ENCODE data around the gene RMDN2. TPM values are rescaled to one million over a fixed set of nuclear protein-coding genes. Genes with fewer than 3 reads are reported as not detected.
A peak's percentile ranks its signal among the peaks of the same experiment; 100 is the strongest.
"Not testable (repeated sequence)": the region's sequence is repeated elsewhere in the genome, so short reads cannot be mapped to it uniquely, and the experiment has no call there.

Gene RMDN2
- total and polyA plus RNA-seq, 5 experiments from 2014 or later = 5.6 to 7.1 (median 6.4) TPM

DNA sequence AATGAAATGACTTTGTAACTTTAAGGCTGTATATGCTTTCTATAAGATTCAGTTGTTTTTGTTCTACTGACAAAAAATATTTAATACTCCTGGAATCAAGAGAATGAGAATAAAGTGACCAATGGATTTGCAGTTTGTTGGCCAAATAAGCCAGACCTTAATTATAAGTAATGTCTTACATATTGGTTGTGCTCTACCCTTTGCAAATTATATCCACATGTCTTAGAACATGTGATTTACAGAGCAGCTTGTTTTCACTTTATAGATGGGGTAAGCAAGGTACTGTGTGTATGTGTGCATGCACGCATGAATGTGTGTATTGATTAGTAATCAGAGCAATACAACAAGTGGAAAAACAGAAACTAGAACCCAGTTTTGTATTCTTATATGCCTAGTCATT is 59.1 kb downstream of the RMDN2 start:
- POLR2A ChIA-PET = no interaction called here
- ATAC-seq (no peak), DNase-seq (no peak)
- Mint-ChIP-seq H3K27me3 (peaks cover 0 to 2% (median 0%) of the 10 kb centered on the region in 5 donors), H3K4me3 (no peak overlapping the region), H3K27ac (no peak overlapping the region), H3K4me1 (peaks cover 3 to 8% (median 4%) of the 10 kb centered on the region in 4 donors), H3K9me3 (no peaks in the 10 kb centered on the region), H3K36me3 (peaks cover 0 to 10% (median 0%) of the 10 kb centered on the region in 3 donors)

GRCh38 chr2:37984589-37984988 is 59.5 kb downstream of the RMDN2 start:
- no peak for DNase-seq
- Mint-ChIP-seq H3K4me1 (peaks cover 3 to 8% (median 4%) of the 10 kb centered on the region in 4 donors), H3K27me3 (peaks cover 0 to 2% (median 0%) of the 10 kb centered on the region in 5 donors), H3K27ac (no peak overlapping the region), H3K4me3 (no peak overlapping the region), H3K9me3 (no peaks in the 10 kb centered on the region), H3K36me3 (peaks cover 0 to 10% (median 0%) of the 10 kb centered on the region in 3 donors)
- no peak for ATAC-seq
- POLR2A ChIA-PET = interaction anchor here (0.7 kb wide), 1 partner anchor 524 kb away, joined by 3 read pairs; no protein-coding TSS in a partner anchor

GRCh38 chr2:37985333-37985732 is 60.2 kb downstream of the RMDN2 start:
- H3K27me3 Mint-ChIP-seq = peaks cover 0 to 2% (median 0%) of the 10 kb centered on the region in 5 donors
- DNase-seq = no peak
- peaks cover 0 to 10% (median 0%) of the 10 kb centered on the region in 3 donors for H3K36me3 Mint-ChIP-seq
- ATAC-seq = no peak
- no peak overlapping the region for H3K4me3 Mint-ChIP-seq
- H3K4me1 Mint-ChIP-seq = peaks cover 3 to 8% (median 4%) of the 10 kb centered on the region in 4 donors
- H3K27ac Mint-ChIP-seq = no peak overlapping the region
- POLR2A ChIA-PET = interaction anchor here (0.7 kb wide), 1 partner anchor 524 kb away, joined by 3 read pairs; no protein-coding TSS in a partner anchor
- H3K9me3 Mint-ChIP-seq = no peaks in the 10 kb centered on the region

DNA sequence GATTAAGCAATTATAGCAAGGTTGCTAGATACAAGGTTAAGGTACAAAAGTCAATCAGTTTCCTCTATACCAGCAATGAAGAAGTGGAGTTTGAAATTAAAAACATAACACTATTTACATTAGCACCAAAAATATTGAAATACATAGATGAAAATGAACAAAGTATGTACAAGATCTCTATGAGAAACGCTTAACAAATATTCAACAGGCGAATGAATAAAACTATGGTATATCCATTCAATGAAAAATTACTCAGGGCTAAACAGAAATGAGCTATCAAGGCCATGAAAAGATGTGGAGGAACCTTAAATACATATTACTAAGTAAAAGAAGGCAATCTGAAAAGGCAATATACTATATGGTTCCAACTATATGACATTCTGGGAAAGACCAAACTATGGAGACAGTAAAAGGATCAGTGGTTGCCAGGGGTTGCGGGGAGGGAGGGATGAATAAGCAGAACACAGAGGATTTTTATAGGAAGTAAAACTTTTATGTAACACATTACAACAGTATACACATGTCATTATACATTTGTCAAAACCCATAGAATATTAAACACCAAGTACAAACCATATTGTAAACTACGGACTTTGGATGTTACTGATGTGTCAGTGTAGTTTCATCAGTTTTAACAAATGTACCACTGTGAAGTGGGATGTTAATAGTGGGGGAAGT is 62.1 kb downstream of the RMDN2 start:
- ATAC-seq = no peak
- POLR2A ChIA-PET = no interaction called here
- DNase-seq = no peak

GRCh38 chr2:37992601-37993000 is 67.5 kb downstream of the RMDN2 start:
- no peaks in the 10 kb centered on the region for H3K4me1 Mint-ChIP-seq
- H3K9me3 Mint-ChIP-seq = no peaks in the 10 kb centered on the region
- peaks cover 0 to 15% (median 14%) of the 10 kb centered on the region in 3 donors for H3K36me3 Mint-ChIP-seq
- POLR2A ChIA-PET = no interaction called here
- ATAC-seq (no peak), DNase-seq (no peak)
- no peak overlapping the region for H3K4me3 Mint-ChIP-seq
- H3K27me3 Mint-ChIP-seq = no peaks in the 10 kb centered on the region
- H3K27ac Mint-ChIP-seq = no peak overlapping the region

More for the DNA sequence above, 62.1 kb downstream of the RMDN2 start:
- Mint-ChIP-seq H3K4me1 (peaks cover 0 to 2% (median under 1%) of the 10 kb centered on the region in 4 donors), H3K36me3 (peaks cover 0 to 12% (median 5%) of the 10 kb centered on the region in 3 donors), H3K9me3 (no peaks in the 10 kb centered on the region), H3K4me3 (no peak overlapping the region), H3K27me3 (no peaks in the 10 kb centered on the region), H3K27ac (no peak overlapping the region)

GRCh38 chr2:37993143-37993542 is 68.1 kb downstream of the RMDN2 start:
- ATAC-seq (no peak), DNase-seq (no peak)
- Mint-ChIP-seq H3K9me3 (no peaks in the 10 kb centered on the region), H3K4me3 (no peak overlapping the region), H3K27ac (no peak overlapping the region), H3K27me3 (no peaks in the 10 kb centered on the region), H3K36me3 (peaks cover 2 to 21% (median 19%) of the 10 kb centered on the region in 3 donors), H3K4me1 (no peaks in the 10 kb centered on the region)
- POLR2A ChIA-PET = no interaction called here

GRCh38 chr2:37997629-37998028 is 72.5 kb downstream of the RMDN2 start:
- ATAC-seq (no peak), DNase-seq (no peak)
- Mint-ChIP-seq H3K4me3 (no peak overlapping the region), H3K36me3 (peaks cover 18 to 52% (median 33%) of the 10 kb centered on the region in 3 donors), H3K27ac (peak overlapping the region in 1 of 10 donors; percentile 12), H3K4me1 (no peaks in the 10 kb centered on the region), H3K27me3 (no peaks in the 10 kb centered on the region), H3K9me3 (peaks cover 0 to 18% (median 12%) of the 10 kb centered on the region in 9 donors)
- POLR2A ChIA-PET = no interaction called here

DNA sequence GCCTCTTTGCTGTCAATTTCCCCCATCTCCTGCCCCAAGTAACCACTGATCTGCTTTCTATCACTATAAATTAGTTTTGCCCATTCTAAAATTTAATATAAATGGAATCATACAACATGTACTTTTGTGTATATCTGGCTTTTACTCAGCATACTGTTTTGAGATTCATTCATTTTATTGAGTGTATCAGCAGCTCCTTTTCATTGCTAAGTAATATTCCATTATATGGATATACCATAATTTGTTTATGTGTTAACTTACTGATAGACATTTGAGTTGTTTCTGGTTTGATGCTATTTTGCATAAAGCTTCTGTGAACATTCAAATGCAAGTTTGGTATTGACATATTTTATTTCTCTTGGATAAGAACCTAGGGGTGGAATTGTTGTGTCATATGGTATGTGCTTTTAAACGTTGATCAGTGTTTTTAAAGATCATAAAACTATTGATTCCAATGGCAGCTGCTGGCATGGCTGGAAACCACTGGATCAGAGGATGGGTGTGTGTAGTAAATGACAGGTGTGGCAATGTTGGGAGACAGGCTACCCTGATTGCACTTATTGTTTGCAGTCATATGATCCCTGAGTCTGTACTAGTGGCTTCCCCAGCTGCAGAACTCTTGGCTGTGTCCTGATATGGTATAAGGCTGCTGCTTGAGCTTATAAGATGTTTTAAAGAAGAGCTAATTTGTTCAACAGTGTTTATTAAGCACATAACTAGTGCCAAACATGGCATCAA is 75.6 kb downstream of the RMDN2 start:
- no peak overlapping the region for H3K27ac Mint-ChIP-seq
- peaks cover 0 to 18% (median 12%) of the 10 kb centered on the region in 9 donors for H3K9me3 Mint-ChIP-seq
- H3K27me3 Mint-ChIP-seq = no peaks in the 10 kb centered on the region
- H3K4me3 Mint-ChIP-seq = no peak overlapping the region
- DNase-seq (no peak), ATAC-seq (no peak)
- no peaks in the 10 kb centered on the region for H3K4me1 Mint-ChIP-seq
- H3K36me3 Mint-ChIP-seq = peaks cover 18 to 52% (median 44%) of the 10 kb centered on the region in 3 donors
- POLR2A ChIA-PET = no interaction called here

- H3K27ac Mint-ChIP-seq, H3K27me3 Mint-ChIP-seq, H3K4me3 Mint-ChIP-seq, POLR2A ChIA-PET, H3K4me1 Mint-ChIP-seq, H3K9me3 Mint-ChIP-seq, DNase-seq, ATAC-seq: not testable (repeated sequence)
- peaks cover 0 to 60% (median 48%) of the 10 kb centered on the region in 3 donors for H3K36me3 Mint-ChIP-seq
Measured at GRCh38 chr2:38010187-38010586, 85.1 kb downstream of the RMDN2 start.

DNA sequence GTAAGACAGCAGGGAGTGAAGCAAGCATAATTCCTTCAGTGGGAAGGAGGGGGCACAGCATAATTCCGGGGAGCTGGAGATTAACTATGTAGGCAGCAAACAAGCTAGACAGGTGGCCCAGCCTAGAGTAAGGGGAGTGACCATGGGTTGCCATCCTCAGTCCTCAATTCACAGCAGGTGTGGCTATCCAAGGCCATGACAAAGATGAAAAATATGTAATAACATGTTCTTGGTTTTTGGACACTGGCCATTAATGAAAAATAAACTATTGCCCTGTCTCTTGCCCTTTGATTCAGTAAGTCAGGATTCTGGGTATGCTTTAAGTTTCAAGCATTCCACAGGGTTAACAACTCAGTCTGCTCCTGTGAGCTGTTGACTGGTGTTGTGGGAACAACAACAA is 85.9 kb downstream of the RMDN2 start:
- ATAC-seq = no peak

GRCh38 chr2:38013158-38013752 is 88.2 kb downstream of the RMDN2 start:
- Mint-ChIP-seq H3K4me1 (no peaks in the 10 kb centered on the region), H3K4me3 (no peak overlapping the region), H3K9me3 (peaks cover 0 to 2% (median 0%) of the 10 kb centered on the region in 9 donors), H3K27me3 (no peaks in the 10 kb centered on the region), H3K27ac (no peak overlapping the region), H3K36me3 (peaks cover 4 to 38% (median 37%) of the 10 kb centered on the region in 3 donors)
- ATAC-seq = no peak
- POLR2A ChIA-PET = no interaction called here
- DNase-seq = no peak

More for the DNA sequence above, 85.9 kb downstream of the RMDN2 start:
- no peak for DNase-seq
- Mint-ChIP-seq H3K4me3 (no peak overlapping the region), H3K36me3 (peaks cover 0 to 56% (median 48%) of the 10 kb centered on the region in 3 donors), H3K4me1 (no peaks in the 10 kb centered on the region), H3K27ac (no peak overlapping the region), H3K27me3 (no peaks in the 10 kb centered on the region), H3K9me3 (peaks cover 0 to 2% (median 0%) of the 10 kb centered on the region in 9 donors)
- POLR2A ChIA-PET = no interaction called here

GRCh38 chr2:38016219-38016618 is 91.1 kb downstream of the RMDN2 start:
- no peaks in the 10 kb centered on the region for H3K9me3 Mint-ChIP-seq
- H3K4me1 Mint-ChIP-seq = no peaks in the 10 kb centered on the region
- H3K27ac Mint-ChIP-seq = no peak overlapping the region
- H3K27me3 Mint-ChIP-seq = no peaks in the 10 kb centered on the region
- peaks cover 4 to 26% (median 21%) of the 10 kb centered on the region in 3 donors for H3K36me3 Mint-ChIP-seq
- H3K4me3 Mint-ChIP-seq = no peak overlapping the region
- POLR2A ChIA-PET = no interaction called here
- no peak for DNase-seq
- ATAC-seq = no peak

DNA sequence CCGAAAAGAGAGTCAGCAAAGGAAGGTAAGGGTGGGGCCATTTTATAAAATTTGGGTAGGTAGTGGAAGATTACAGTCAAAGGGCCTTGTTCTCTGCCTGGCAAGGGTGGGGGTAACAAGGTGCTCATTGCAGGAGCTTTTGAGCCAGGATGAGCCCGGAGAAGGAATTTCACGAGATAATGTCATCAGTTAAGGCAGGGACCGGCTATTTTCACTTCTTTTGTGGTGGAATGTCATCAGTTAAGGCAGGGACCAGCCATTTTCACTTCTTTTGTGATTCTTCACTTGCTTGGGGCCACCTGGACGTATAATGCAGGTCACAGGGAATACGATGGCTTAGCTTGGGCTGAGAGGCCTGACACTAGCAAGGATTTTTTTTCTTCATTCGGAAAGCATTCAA is 92.7 kb downstream of the RMDN2 start:
- Mint-ChIP-seq H3K36me3 (peaks cover 4 to 21% (median 9%) of the 10 kb centered on the region in 3 donors), H3K9me3 (peaks cover 0 to 3% (median 0%) of the 10 kb centered on the region in 9 donors), H3K4me3 (no peak overlapping the region), H3K4me1 (no peaks in the 10 kb centered on the region), H3K27ac (peak overlapping the region in 1 of 10 donors; percentile 0), H3K27me3 (no peaks in the 10 kb centered on the region)
- POLR2A ChIA-PET = no interaction called here
- ATAC-seq (no peak), DNase-seq (no peak)
